ENCODE measurements around the gene IPPK. TPM values are rescaled to one million over a fixed set of nuclear protein-coding genes. Genes with fewer than 3 reads are reported as not detected.

IPPK gene
- total and polyA plus RNA-seq, 10 donors, result 6.1 to 14.6 (median 11.5) TPM

DNA sequence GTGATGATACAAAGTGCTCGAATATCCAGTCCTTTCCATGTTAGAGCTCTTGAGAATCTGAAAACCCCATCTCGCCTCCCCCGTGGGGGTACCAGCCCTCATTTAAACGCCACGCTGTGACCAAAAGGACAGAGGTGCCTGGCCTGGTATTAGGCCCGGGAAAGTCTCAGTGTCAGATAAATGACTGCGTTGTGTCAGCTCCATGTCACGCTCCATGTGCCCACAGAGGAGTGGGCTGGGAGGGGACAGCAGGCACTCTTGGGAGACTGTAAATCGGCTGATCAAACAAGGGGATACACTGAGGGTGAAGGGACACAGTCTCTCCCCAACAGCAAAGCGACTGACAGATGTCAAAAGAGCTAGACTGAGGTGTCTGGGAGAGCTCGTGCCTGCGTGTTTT is 68.5 kb downstream of the IPPK start:
- Histone ChIP-seq H3K9me3 (peaks cover 0 to 28% (median 22%) of the 10 kb centered on the region in 8 donors), H3K27ac (no peak overlapping the region), H3K4me1 (no peaks in the 10 kb centered on the region), H3K36me3 (no peaks in the 10 kb centered on the region), H3K27me3 (replicated peaks in 1 of 7) (no peaks in the 10 kb centered on the region), H3K4me3 (no peak overlapping the region)
- no peak for DNase-seq
- 87 to 92% (median 90%) methylated on average over 12 of the region's 12 CpGs for WGBS, 5 donors
- TF ChIP-seq POLR2AphosphoS5 (IDR thresholded peaks at IDR 0.05) (no peak), POLR2A (IDR thresholded peaks at IDR 0.05) (no peak)
- TF ChIP-seq, protein P1, sequence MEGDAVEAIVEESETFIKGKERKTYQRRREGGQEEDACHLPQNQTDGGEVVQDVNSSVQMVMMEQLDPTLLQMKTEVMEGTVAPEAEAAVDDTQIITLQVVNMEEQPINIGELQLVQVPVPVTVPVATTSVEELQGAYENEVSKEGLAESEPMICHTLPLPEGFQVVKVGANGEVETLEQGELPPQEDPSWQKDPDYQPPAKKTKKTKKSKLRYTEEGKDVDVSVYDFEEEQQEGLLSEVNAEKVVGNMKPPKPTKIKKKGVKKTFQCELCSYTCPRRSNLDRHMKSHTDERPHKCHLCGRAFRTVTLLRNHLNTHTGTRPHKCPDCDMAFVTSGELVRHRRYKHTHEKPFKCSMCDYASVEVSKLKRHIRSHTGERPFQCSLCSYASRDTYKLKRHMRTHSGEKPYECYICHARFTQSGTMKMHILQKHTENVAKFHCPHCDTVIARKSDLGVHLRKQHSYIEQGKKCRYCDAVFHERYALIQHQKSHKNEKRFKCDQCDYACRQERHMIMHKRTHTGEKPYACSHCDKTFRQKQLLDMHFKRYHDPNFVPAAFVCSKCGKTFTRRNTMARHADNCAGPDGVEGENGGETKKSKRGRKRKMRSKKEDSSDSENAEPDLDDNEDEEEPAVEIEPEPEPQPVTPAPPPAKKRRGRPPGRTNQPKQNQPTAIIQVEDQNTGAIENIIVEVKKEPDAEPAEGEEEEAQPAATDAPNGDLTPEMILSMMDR (IDR thresholded peaks at IDR 0.05 in 8 of 11, conservative IDR thresholded peaks at IDR 0.05 in 3 of 11), result no peak
- intact Hi-C loops (cut with DNase I; ENCODE audit: low total_unique reads), result no loop called here

DNA sequence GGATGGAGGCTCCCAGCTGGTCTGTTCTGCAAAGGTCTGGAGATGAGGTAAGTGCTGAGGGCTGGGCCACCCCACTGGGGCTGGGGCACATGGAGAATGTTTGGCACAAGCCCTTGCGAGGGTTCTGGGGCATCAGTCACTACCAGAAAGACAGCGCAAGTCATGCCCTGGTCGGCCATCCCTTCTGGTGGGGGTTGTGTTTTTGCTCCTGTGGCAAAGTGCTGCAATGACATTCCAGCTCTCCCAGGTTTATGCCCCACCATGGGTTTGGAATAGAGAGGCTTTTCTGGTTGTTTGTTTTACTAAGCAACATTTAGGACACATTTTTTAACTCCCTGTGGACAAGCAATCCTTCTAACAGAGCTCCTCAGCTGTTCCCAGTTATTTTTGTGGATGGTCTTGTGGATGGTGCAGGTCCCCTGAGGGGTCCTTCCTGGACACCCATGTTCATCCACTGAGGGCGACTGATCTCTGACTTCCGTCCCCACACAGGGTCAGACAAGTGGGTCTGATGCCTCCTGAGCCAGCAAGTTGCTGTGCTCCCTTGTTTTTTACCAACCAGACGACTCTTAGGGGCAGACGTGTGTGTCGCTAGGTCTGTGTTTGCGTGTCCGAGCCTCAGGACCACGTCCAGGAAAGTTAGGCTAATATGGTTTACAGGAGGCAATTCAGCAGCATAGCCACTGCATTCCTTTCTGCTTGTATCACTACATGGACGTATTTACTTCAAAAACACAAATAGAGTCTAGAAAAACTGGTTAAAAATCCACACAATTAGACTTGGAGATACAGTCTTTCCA is 69.3 kb downstream of the IPPK start:
- TF ChIP-seq, protein P1 (IDR thresholded peaks at IDR 0.05 in 8 of 11, conservative IDR thresholded peaks at IDR 0.05 in 3 of 11), result no peak
- intact Hi-C loops (cut with DNase I; ENCODE audit: low total_unique reads), result no loop called here
- DNase-seq, result no peak
- Histone ChIP-seq H3K27ac (no peak overlapping the region), H3K27me3 (replicated peaks in 1 of 7) (no peaks in the 10 kb centered on the region), H3K4me1 (no peaks in the 10 kb centered on the region), H3K4me3 (no peak overlapping the region), H3K9me3 (peaks cover 0 to 24% (median 19%) of the 10 kb centered on the region in 8 donors), H3K36me3 (no peaks in the 10 kb centered on the region)
- 89 to 94% (median 90%) methylated on average over 12 of the region's 12 CpGs for WGBS, 5 donors

DNA sequence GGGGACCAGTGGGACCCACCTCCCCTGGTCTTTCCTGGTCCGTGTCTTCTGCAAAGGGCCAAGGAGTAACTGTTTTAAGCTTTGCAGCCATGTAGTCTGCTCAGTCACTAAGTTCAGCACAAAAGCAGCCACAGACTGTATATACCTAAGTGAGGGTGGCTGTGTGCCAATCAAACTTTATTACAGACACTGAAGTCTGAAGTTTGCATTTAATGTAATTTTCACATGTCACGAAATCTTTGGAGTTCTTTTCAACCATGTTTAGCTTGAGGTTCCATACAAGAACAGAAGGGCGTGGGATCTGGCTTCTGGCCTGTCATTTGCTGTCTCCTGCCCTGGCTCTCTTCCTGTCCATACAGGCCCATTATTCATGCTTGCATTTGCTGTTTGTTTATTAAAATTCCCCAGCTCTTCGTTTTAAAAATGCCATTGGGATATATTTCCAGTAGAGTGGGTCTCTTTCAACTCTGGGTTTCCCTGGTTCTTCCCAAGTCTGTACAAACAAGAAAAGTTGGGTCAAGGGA is 69.9 kb downstream of the IPPK start:
- no peak for DNase-seq
- H3K9me3 ChIP-seq, result peaks cover 0 to 18% (median 12%) of the 10 kb centered on the region in 8 donors
- intact Hi-C loops (cut with DNase I; ENCODE audit: low total_unique reads), result no loop called here
- no peak overlapping the region for H3K27ac ChIP-seq
- no peaks in the 10 kb centered on the region for H3K27me3 ChIP-seq (replicated peaks in 1 of 7)
- 83 to 94% (median 87%) methylated on average over 4 of the region's 4 CpGs for whole genome bisulfite sequencing, 5 donors
- no peaks in the 10 kb centered on the region for H3K36me3 ChIP-seq
- H3K4me3 ChIP-seq, result no peak overlapping the region
- TF ChIP-seq, protein P1 (IDR thresholded peaks at IDR 0.05 in 8 of 11, conservative IDR thresholded peaks at IDR 0.05 in 3 of 11), result no peak
- no peak for TF ChIP-seq POLR2A (IDR thresholded peaks at IDR 0.05)
- TF ChIP-seq POLR2AphosphoS5 (IDR thresholded peaks at IDR 0.05), result no peak
- no peaks in the 10 kb centered on the region for H3K4me1 ChIP-seq

DNA sequence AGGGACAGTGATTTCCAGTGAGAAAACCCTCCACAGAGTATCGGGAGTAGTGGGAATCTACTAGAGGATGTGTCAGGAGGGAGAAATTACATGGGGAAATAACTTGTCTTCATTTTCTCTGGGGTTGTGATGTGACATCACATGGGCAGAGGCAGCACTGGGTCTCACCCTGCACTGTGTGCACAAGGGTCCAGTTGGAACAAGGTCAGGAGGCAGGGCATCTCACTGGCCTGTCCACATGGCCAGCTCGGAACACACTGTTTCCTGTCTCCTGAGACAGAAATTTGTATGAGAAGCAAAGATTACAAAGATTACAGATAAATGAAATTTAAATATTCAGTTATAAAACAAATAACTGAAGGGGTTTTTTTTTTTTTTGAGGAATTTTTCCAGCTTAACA is 71.5 kb downstream of the IPPK start:
- WGBS, 5 donors, result 74 to 87% (median 78%) methylated on average over 2 of the region's 2 CpGs
- DNase-seq, result no peak
- H3K27ac ChIP-seq, result no peak overlapping the region

More for the DNA sequence above, 71.5 kb downstream of the IPPK start:
- TF ChIP-seq, protein P1 (IDR thresholded peaks at IDR 0.05 in 8 of 11, conservative IDR thresholded peaks at IDR 0.05 in 3 of 11), result no peak
- TF ChIP-seq POLR2A (IDR thresholded peaks at IDR 0.05) (no peak), POLR2AphosphoS5 (IDR thresholded peaks at IDR 0.05) (no peak)
- H3K9me3 ChIP-seq, result peaks cover 0 to 2% (median 0%) of the 10 kb centered on the region in 8 donors
- intact Hi-C loops (cut with DNase I; ENCODE audit: low total_unique reads), result no loop called here
- H3K27me3 ChIP-seq (replicated peaks in 1 of 7), result no peaks in the 10 kb centered on the region
- H3K4me3 ChIP-seq, result no peak overlapping the region
- no peaks in the 10 kb centered on the region for H3K4me1 ChIP-seq
- no peaks in the 10 kb centered on the region for H3K36me3 ChIP-seq
